GM21737 (cell line): ENCODE measurements around the gene CNTFR.
A peak's percentile ranks its signal among the peaks of the same experiment; 100 is the strongest.
"Not testable (repeated sequence)": the region's sequence is repeated elsewhere in the genome, so short reads cannot be mapped to it uniquely, and the experiment has no call there.

Experiments
- ATAC-seq: cut with Tn5 transposase; IDR thresholded peaks from one replicate; pipeline ENCODE4 v1.9.1; 2021; ENCODE audit warnings: mild to moderate bottlenecking, moderate library complexity; ENCODE audit not compliant: unreplicated experiment

CNTFR gene

GRCh38 chr9:34536685-34537084, 52.8 kb downstream of the CNTFR start:
- ATAC-seq = no peak

DNA sequence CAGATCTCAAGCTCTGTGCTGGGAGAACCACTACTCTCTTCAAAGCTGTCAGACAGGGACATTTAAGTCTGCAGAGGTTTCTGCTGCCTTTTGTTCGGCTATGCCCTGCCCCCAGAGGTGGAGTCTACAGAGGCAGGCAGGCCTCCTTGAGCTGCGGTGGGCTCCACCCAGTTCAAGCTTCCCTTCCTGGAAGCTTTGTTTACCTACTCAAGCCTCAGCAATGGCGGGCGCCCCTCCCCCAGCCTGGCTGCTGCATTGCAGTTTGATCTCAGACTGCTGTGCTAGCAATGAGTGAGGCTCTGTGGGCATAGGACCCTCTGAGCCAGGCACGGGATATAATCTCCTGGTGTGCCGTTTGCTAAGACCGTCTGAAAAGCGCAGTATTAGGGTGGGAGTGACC, 57.5 kb downstream of the CNTFR start:
- not testable (repeated sequence) for ATAC-seq

GRCh38 chr9:34526026-34526425, 63.5 kb downstream of the CNTFR start:
- no peak for ATAC-seq

GRCh38 chr9:34524349-34524748, 65.2 kb downstream of the CNTFR start:
- no peak for ATAC-seq

GRCh38 chr9:34522971-34523797, 66.3 kb downstream of the CNTFR start, which contains the start of gene ENHO:
TSS of gene ENHO (minus strand) at chr9:34522990. CDS start at chr9:34521695, 1,295 bp downstream.
- ATAC-seq = peak; percentile 82

GRCh38 chr9:34522091-34522887, 67.2 kb downstream of the CNTFR start:
- no peak for ATAC-seq

DNA sequence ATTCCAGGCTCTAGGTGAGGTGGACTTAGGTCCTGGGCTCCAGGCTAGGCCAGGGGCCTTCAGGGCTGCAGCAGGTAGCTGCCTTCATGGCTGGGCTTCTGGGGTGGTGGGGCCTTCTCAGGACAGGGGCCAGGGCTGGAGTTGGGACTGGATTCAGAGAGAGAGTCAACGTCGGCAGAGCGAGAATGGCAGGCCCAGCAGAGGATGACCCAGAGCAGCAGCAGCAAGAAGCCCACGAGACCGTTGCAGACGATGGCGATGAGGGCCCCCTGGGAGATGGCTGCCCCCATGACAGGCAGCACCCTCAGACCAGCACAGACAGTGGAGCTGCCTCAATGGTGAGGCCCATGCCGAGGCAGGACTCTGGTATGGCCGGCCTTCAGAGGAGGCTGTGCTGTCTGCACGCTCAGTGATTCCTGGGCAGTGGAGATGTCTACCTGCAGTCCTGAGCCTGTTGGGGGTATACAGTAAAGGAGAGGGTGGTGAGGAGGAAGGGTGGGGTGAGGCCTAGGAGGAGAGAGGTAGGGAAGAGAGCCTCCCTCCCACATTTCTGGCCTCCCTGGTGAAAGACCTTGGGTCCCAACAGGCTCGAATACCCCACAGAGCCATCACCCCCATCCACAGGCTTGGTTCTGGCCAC, 68.0 kb downstream of the CNTFR start:
- ATAC-seq = no peak

DNA sequence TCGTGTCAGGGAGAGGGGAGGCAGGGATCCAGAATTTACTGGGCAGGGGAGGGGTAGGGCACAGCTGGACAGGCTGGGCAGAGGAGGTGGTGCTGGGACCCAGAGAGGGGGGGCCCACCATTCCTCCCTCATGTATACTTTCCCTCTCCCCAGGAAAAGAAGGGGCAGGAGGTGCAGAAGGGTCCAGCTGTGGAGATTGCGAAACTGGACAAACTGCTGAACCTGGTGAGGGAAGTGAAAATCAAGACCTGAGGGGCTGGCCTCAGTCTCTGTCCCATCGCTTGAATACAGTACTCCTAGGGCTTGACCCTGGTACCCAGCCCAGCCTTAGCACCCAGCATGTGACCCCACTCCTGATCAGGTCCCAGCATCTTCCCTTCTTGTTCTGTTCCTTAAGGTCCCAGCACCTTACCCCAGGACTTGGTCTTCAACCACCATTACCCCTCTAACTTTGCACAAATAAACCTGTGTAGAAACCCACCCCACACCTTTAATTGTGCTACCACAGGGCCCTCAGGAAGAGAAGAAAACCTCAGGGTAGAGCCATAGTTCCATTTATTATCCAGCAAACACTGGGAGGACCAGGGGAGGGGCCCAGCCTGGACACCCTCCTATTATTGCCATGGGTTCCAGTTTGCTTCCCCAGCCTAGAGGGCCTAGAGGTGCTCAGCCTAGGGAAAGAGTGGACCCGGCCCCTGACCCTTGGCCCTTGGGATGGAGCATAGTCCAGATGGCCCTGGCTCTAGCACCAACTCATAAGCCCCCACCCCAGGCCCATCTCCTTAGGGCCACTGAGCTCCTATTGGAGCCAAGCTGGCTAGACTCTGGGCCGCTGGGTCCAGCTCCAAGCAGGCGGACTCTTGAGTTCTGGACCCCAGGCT, 68.8 kb downstream of the CNTFR start:
- ATAC-seq = no peak

- no peak for ATAC-seq
Measured at GRCh38 chr9:34520096-34520495, 69.4 kb downstream of the CNTFR start.

DNA sequence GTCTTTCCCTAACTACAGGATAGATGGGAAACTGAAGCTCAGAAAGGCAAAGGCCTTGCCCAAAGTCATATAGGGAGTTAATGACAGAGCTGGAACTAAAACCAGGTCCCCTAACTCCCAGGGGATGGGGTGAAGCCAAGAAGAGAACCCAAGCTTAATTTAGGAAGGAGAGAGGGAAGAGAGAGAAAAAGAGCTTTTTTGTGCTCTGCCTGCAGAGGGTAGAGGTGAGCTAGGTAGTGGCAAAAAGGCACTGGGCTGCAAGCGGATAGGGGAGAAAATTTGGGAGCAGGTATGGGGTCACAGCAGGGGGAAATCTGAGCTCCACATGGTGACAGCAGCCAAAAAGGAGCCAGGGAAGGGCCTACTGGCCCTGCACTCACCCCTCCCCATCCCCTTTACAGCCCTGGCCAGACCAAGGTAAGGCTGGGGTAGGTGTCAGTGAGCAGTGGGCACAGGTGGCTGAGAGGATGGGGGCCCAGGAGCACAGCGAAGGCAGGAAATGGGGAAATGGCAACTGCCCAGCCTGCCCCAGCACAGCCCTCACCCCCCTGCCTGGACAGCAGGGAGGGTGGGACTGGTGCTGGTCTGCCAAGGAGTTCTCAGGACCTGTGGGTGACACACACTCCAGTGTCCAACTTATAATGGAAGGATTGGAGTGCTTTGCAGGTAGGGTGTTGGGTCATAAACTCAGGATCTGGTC, 70.1 kb downstream of the CNTFR start:
- ATAC-seq = no peak

- ATAC-seq = no peak
Measured at GRCh38 chr9:34518896-34519295, 70.6 kb downstream of the CNTFR start.

GRCh38 chr9:34518110-34518616, 71.4 kb downstream of the CNTFR start:
- ATAC-seq = no peak

DNA sequence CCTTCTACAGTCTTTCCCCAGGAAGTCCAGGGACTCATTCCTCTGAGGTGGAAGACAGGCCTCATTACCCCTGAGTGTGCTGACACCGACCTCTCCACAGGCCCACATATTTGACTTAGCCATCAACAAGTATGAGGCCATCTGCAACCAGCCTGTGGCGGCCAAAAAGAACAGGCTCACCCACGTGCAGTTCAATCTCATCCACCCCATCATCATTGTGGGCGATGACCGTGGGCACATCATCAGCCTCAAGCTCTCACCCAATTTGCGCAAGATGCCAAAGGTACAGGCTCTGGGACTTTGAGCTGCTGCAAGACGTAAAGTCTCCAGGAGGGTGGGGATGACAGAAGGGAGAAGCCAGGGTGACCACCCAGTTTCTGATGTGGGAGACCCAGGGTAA, 72.3 kb downstream of the CNTFR start:
- ATAC-seq = no peak

DNA sequence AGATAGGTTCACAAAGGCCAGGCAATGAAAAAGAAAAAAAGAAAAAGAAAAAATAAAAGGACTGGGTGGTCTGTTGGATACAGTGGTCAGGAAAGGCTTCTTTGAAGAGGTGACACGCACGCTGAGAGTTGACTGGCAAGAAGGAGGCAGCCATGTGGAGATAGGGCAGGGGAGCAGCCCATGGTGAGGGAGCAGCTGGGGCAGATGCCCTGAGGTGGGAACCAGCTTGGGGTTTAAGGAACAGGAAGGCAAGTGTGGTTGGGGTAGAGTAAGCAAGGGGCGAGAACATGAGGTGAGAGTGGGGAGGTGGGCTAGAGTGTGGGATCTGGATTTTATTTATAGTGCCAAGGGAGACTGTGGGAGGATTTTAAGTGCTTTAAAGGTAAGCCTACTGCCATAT, 73.6 kb downstream of the CNTFR start:
- ATAC-seq = no peak

DNA sequence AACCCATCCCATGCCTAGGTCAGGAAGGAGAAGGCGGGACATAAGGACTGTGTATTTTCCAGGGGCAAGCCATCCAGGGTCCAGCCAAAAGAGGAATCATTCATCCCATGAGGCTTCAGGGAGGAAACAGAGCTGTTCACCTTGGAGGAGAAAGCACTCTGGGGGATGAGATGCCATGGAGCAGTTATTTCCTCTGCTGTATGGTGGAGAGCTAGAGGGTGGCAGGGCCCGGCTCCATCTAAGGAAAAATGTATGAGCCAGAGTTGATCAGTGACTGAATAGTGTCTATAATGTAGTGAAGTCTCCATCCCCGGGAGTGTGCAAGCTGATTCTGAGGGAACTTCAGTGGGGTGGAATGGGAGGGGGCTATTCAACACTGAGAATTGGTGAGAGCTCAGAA, 74.7 kb downstream of the CNTFR start:
- no peak for ATAC-seq

GRCh38 chr9:34514401-34514800, 75.1 kb downstream of the CNTFR start:
- ATAC-seq = no peak

- ATAC-seq = no peak
Measured at GRCh38 chr9:34513567-34514214, 75.8 kb downstream of the CNTFR start.

DNA sequence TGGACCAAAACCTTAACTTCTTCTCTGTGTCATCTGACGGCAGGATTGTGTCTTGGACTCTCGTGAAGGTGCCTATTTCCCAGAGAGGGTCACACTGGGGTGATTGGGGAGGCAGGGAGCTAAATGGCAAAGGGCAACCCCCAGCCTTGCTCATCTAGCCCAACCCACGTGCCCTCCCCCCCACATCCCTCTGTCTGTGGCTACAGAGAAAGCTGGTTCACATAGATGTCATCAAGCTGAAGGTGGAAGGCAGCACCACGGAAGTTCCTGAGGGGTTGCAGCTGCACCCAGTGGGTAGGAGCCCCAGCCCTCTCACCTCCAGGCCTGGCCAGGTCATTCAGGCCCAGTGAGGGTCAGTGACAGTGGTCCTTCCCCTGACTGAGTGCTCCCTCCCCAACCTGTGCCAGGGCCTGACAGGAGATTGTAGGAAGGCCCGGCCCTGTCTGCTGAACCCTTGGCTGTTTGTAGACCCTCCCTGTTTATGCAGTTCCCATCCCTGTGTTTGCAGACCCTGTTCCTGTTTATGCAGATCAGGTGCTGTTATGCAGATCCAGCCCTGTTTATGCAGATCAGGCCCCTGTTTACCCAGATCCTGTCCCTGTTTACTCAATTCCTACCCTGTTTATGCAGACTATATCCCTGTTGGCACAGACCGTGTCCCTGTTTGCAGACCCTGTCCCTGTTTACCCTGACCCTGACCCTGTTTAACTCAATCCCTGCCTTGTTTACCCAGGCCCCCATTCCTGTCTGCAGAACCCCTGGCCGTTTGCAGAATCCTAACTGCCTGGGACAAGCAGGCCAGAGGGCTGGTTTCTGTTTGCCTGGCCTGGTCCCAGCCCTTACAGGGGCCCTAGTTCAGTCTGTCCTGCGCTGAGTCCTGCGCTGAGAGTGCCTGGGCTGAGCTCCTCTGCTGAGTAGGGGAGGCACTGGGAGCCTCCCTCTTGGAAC, 77.1 kb downstream of the CNTFR start:
- no peak for ATAC-seq
